HepG2 (cell line): ENCODE measurements around the gene SLC22A23.

Experiments
- BRCA1 ChIP-seq: sonication (generic); formaldehyde crosslinking; IDR thresholded peaks from 2 replicates; pipeline ENCODE4 v1.4.0; 2020; ENCODE audit warnings: missing genetic modification reagents
- CTCF ChIP-seq: sonication (generic); formaldehyde crosslinking; IDR thresholded peaks from 2 replicates; pipeline ENCODE4 v1.5.0; 2020; ENCODE audit warnings: mild to moderate bottlenecking, missing genetic modification reagents, moderate library complexity
- NFATC3 ChIP-seq: sonication (generic); formaldehyde crosslinking; IDR thresholded peaks from 2 replicates; pipeline ENCODE4 v1.5.1; 2020; ENCODE audit warnings: mild to moderate bottlenecking, missing genetic modification reagents
- ZBTB10 ChIP-seq: sonication (generic); formaldehyde crosslinking; IDR thresholded peaks from 2 replicates; pipeline ENCODE4 v1.4.0; 2020; ENCODE audit warnings: missing genetic modification reagents, borderline replicate concordance
- ZBTB33 ChIP-seq: sonication (generic); formaldehyde crosslinking; IDR thresholded peaks from 2 replicates; pipeline ENCODE4 v1.4.0; 2020; ENCODE audit warnings: missing genetic modification reagents
- ZNF281 ChIP-seq: sonication (generic); formaldehyde crosslinking; IDR thresholded peaks from 2 replicates; pipeline ENCODE4 v1.4.0; 2020; ENCODE audit warnings: missing genetic modification reagents, borderline replicate concordance
- ZNF577 ChIP-seq: sonication (generic); formaldehyde crosslinking; IDR thresholded peaks from 2 replicates; pipeline ENCODE4 v1.4.0; 2020; ENCODE audit warnings: mild to moderate bottlenecking, low read depth, missing genetic modification reagents, borderline replicate concordance

- TF ChIP-seq NFATC3 (CRISPR knock-in tag): no peak
- no peak for TF ChIP-seq ZBTB33 (CRISPR knock-in tag)
- TF ChIP-seq CTCF (CRISPR knock-in tag): no peak
- no peak for TF ChIP-seq ZNF281 (CRISPR knock-in tag)
- no peak for TF ChIP-seq ZBTB10 (CRISPR knock-in tag)
- TF ChIP-seq BRCA1 (CRISPR knock-in tag): no peak
- no peak for TF ChIP-seq ZNF577 (CRISPR knock-in tag)
Measured at GRCh38 chr6:3287976-3288707, 168.7 kb downstream of the SLC22A23 start.
